Measurements from ENCODE around the gene KRTAP4-6.

Gene KRTAP4-6

GRCh38 chr17:41096055-41096454, 44.3 kb downstream of the KRTAP4-6 start:
- no peaks in the 10 kb centered on the region for H3K36me3 ChIP-seq (ENCODE audit: control insufficient read depth in 5 of 5, insufficient read depth in 5 of 5, low read length in 5 of 5)
- no peak overlapping the region for H3K9ac ChIP-seq (ENCODE audit: low read length in 5 of 5)
- no peak overlapping the region for H3K27ac ChIP-seq (ENCODE audit: low read depth, low read length)
- peaks cover 0 to 2% (median 0%) of the 10 kb centered on the region in 5 donors for H3K27me3 ChIP-seq (ENCODE audit: control insufficient read depth in 5 of 5, insufficient read depth in 4 of 5, low read length in 5 of 5)
- no peaks in the 10 kb centered on the region for H3K9me3 ChIP-seq (ENCODE audit: control insufficient read depth in 5 of 5, low read length in 5 of 5)
- H3K4me1 ChIP-seq (ENCODE audit: control insufficient read depth in 5 of 5, insufficient read depth in 5 of 5, low read length in 5 of 5), result no peaks in the 10 kb centered on the region
- H3K4me3 ChIP-seq (ENCODE audit: low read depth in 1 of 5, low read length in 5 of 5), result no peak overlapping the region
